ENCODE results near the gene HTR1B.

- TF ChIP-seq NFE2L2 (IDR thresholded peaks at IDR 0.05; ENCODE audit: low read depth, low read length) (no peak), CTCF (conservative IDR thresholded peaks at IDR 0.05; ENCODE audit: low read depth, low read length) (no peak), POLR2A (IDR thresholded peaks at IDR 0.05; ENCODE audit: low read depth, low read length) (no peak), CEBPB (IDR thresholded peaks at IDR 0.05; ENCODE audit: low read depth, low read length) (no peak), USF2 (IDR thresholded peaks at IDR 0.05; ENCODE audit: low read depth, low read length) (no peak), ELK1 (IDR thresholded peaks at IDR 0.05; ENCODE audit: borderline replicate concordance, low read depth, low read length) (no peak), SMC3 (IDR thresholded peaks at IDR 0.05; ENCODE audit: low read depth, low read length) (no peak), MXI1 (IDR thresholded peaks at IDR 0.05; ENCODE audit: borderline replicate concordance, low read depth, low read length) (no peak), FOS (IDR thresholded peaks at IDR 0.05; ENCODE audit: low read depth, low read length) (no peak), CHD1 (IDR thresholded peaks at IDR 0.05; ENCODE audit: low read depth, low read length) (no peak), MAZ (IDR thresholded peaks at IDR 0.05; ENCODE audit: borderline replicate concordance, low read depth, low read length) (no peak), RAD21 (IDR thresholded peaks at IDR 0.05; ENCODE audit: low read length) (no peak), MAFK (IDR thresholded peaks at IDR 0.05; ENCODE audit: low read depth, low read length) (no peak)
Observed at GRCh38 chr6:77463861-77464494, 687 bp upstream of the HTR1B start.
